GM21423 (cell line): Measurements from ENCODE around the gene LCN2.

ENCODE experiments used
- ATAC-seq: cut with Tn5 transposase; IDR thresholded peaks from one replicate; pipeline ENCODE4 v1.9.1; 2021; ENCODE audit warnings: mild to moderate bottlenecking, moderate library complexity; ENCODE audit not compliant: unreplicated experiment

LCN2 gene

DNA sequence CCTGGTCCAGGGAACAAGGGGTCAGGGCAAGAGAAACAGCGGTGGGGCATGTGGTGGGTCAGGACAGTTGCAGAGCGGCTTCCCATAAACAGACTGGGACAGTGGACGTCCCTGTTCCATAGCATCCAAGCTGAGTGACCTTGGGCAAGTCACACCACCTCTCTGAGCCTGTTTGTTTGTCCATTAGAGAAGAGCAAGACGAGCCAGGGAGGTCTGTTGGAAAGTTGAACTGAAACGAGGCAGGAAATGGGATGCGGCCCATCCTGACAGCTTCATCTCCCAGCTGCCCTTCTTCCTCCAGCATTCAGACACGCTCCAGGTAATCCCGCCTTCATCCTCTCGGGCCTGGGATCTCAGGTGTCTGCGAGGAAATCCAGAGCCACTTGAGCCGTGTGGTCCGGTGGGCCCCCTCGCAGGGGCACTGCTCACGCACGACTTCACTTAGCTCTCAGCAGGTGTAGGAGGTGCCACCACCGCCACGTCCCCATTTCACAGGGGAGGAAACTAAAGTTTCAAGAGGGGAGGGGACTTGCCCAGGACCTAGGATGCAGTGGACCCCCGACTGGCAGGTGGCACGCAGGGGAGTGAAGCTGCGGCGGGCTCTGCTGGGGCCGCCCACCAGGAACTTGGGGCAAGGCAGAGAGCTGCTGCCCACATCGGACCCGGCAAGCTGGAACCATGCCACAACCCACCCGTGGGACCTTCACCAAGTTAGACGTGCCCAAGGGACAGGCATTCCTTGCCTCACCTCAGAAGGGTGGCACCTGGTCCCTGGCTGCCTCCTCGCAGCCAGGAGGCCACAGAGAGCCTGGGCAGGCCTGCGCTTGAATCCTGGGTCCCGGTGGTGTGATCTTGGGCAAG is 34.7 kb upstream of the LCN2 start:
- no peak for ATAC-seq

DNA sequence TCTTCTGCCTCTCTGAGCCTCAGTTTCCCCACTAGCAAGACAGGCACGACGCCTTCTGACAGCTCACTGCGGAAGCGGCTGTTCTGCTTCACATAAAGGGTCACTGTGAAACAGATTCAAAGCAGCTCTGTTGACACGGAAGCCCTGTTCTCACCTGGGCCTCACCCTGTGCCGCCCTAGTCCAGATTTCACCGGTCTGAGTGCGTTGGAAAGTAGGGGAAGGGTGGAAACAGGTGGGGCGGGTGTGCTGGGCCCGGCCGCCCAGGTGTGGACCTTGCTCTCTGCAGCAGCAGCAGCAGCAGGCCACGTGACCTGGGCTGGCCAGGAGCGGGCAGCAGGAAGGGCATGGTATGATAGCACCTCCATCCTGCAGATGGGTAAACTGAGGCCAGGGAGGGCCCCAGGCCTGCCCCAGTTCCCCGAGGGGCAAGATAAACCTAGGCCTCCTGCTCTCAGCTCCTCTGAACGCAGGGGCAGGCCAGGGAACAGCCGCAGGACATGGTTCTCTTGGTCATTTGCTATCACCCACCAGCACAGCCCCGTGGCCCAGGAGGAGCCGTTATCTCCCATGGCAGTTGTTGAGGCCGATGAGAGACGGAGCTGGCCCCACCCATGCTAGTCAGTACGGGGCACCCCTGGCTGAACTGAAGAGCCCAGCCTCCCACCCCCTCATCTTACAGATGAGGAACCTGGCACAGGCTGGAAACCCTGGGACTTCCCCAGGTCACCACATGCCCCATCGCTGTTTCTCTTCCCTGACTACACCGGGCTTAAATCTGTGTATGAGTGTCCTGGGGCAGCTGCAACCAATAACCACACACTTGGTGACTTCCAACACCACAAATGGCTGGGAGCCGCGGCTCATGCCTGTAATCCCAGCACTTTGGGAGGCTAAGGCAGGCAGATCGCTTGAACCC is 33.8 kb upstream of the LCN2 start:
- ATAC-seq: no peak

GRCh38 chr9:128116104-128117083 is 32.9 kb upstream of the LCN2 start:
- no peak for ATAC-seq

DNA sequence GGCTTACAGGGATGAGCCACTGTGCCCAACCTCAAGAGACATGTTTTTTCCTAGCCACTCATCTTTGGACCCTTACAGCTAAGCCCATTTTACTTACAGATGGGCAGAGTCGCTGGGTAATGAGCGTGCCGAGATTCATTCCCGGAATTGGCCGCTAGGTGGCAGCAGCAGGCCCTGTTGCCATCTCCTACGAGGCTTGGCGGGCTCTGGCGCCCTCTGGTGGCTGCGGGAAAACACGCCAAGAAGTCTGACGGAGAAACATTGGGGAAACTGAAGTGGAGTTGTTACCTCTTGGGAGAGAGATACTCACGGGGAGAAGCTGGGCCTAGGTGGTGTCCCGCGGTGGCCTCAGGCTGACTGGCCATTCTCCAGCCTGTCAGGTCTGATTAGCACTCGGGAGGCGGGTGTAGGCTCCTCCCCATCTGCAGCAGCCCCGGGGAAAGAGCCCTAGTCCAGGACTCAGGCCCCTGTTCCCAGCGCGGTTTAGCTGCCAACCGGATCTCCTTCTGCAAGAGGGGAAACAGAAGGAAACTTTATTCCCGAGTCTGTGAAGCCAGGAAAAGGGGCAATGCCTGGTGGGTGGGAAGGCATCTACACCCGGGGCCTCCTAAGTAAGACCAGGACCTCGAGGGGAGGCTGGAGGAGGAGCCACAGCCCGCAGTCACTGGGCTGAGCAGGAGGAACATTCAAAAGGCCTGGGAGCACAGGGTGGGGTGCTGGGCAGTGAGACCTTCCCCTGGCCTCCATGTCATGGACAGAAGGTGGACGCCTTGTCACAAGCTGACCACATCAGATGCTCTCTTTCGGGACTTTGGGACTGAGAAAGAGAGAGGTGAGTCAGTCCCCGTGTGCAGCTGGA is 31.4 kb upstream of the LCN2 start:
- peak; percentile 55 for ATAC-seq

DNA sequence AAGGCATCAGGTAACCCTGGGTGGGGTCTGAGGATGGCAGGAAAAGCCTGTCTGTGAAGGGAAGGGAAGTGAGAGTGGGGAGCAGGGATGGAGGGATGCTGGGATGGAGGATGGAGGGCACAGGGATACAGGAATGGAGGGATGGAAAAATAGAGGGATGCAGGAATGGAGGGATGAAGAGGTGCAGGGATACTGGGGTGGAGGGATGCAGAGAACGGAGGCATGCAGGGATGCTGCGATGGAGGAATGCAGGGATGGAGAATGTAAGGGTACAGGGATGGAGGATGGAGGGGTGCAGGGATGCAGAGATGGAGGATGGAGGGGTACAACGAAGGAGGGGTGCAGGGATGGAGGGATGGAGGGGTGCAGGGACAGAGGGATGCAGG is 30.8 kb upstream of the LCN2 start:
- no peak for ATAC-seq

DNA sequence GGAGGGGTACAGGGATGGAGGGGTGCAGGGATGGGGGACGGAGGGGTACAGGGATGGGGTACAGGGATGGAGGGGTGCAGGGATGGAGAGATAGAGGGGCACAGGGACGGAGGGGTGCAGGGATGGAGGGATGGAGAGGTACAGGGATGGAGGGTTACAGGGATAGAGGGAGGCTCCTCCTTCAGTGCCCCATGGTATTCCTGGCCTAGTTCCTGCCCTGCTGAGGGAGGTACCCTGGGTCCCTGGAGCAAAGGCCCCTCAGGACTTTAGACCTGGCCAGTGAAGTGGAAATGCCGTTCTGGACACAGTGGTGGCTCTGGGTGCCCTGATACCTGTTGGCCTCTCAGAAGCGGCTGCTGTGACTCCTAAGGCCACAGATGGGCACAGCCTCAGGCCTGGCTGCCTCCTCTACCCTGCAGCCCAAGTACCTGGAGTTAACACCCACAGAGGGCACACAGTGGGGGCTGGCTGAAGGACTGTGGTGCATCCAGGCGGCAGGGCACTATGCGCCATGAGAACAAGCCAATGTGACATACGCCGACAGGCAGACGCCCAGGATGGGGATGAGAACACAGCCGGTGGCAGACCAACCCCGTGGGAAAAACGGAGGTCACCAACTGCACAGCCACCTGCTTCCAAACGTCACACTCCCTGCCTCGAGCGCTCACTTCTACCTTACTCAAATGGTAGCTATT is 30.1 kb upstream of the LCN2 start:
- ATAC-seq: no peak

- no peak for ATAC-seq
Observed at GRCh38 chr9:128120061-128120740, 29.1 kb upstream of the LCN2 start.

GRCh38 chr9:128120741-128121465 is 28.4 kb upstream of the LCN2 start:
- ATAC-seq: no peak

- ATAC-seq: no peak
Observed at GRCh38 chr9:128121466-128121810, 27.8 kb upstream of the LCN2 start.

- ATAC-seq: no peak
Observed at GRCh38 chr9:128121924-128122808, 27.1 kb upstream of the LCN2 start.

GRCh38 chr9:128122809-128123175 is 26.5 kb upstream of the LCN2 start:
- ATAC-seq: no peak

DNA sequence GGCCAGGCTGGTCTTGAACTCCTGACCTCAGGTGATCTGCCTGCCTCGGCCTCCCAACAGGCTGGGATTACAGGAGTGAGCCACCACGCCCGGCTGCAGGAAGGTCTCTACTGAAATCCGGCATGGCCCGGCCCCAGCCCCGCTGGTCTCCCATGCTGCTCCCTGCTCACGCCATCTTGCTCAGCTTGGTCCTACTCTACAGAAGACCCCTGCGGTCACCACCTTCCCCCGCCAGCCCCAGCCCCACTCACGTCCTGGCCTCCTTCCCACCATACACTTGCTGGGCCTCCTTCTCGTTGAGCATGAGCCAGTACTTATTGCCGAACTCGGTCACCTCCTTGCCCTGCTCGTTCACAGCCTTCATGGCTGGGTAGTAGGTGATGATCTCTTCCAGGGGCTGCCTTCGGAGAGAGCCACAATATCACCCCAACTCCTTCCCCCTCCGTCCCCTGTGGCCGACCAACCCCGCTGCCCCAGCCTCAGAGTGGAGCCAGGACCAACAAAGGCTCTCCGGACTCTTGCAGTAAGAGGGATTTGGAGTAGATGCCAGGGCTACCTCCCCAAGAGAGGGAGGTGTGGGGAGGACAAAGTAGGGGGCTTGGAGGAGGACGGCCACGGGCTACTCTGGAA is 25.7 kb upstream of the LCN2 start:
- ATAC-seq: no peak

DNA sequence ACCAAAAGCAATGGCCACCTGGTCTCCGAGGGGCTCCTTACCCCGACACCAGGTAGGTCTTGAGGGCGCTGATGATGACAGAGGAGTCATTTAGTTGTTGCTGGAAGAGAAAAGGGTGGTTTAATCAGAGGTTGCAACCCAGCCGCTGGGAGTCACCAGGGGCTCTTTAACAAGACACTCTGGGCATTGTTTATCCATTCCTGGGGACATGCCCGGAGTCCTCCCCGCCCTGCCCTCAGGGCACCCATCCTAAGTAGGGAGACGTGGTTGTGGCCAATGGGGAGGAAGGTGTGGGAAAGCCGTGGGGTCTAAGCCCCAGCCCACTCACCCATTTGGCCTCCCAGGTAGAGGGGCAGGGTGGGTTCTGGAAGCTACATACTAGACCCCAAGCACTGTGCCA is 24.8 kb upstream of the LCN2 start:
- ATAC-seq: no peak

- ATAC-seq: no peak
Observed at GRCh38 chr9:128124873-128125579, 24.2 kb upstream of the LCN2 start.

GRCh38 chr9:128125580-128126354 is 23.5 kb upstream of the LCN2 start:
- no peak for ATAC-seq
